Activated CD4-positive, alpha-beta memory T cell treated with anti-CD3 and anti-CD28 coated beads for 36 hours (primary cell): ENCODE results near the gene DPF3. TPM values are rescaled to one million over a fixed set of nuclear protein-coding genes. Genes with fewer than 3 reads are reported as not detected.

Experiments
- CTCF ChIA-PET: fragments of 350-600 bp; sonication (Branson Sonifier 250); formaldehyde crosslinking; loops from one replicate; lab custom pipeline; 2021; ENCODE audit warnings: antibody characterized with exemption, inconsistent platforms; lab: Charles Lee
- POLR2A ChIA-PET: fragments of 350-600 bp; sonication (Branson Sonifier 250); formaldehyde crosslinking; loops from one replicate; lab custom pipeline; 2021; ENCODE audit warnings: antibody characterized with exemption; lab: Charles Lee
- DNase-seq: peaks from one replicate; pipeline ENCODE4 v3.0.0-alpha.2; 2020
- H3K27ac Mint-ChIP-seq: one replicate; pipeline ENCODE4 v1.8.0; 2021; ENCODE audit warnings: mixed read lengths
- H3K27me3 Mint-ChIP-seq: one replicate; pipeline ENCODE4 v1.8.0; 2021; ENCODE audit warnings: mixed read lengths
- H3K36me3 Mint-ChIP-seq: one replicate; pipeline ENCODE4 v1.8.0; 2021; ENCODE audit warnings: mixed read lengths
- H3K4me1 Mint-ChIP-seq: one replicate; pipeline ENCODE4 v1.8.0; 2021; ENCODE audit warnings: low read depth, mixed read lengths
- H3K4me3 Mint-ChIP-seq: one replicate; pipeline ENCODE4 v1.8.0; 2021; ENCODE audit warnings: mild to moderate bottlenecking, mixed read lengths
- H3K9me3 Mint-ChIP-seq: one replicate; pipeline ENCODE4 v1.8.0; 2021; ENCODE audit warnings: mixed read lengths
- intact Hi-C: fragments of 100-400 bp; cut with micrococcal nuclease; formaldehyde crosslinking; loops from one replicate; pipeline ENCODE4 v1.15.1; 2023
- total RNA-seq, 2 experiments: library from RNA; stranded (reverse); gene quantifications; one replicate each; pipeline ENCODE4 v1.2.3, GENCODE V29; 2021

The DPF3 gene
- total RNA-seq, 2 experiments from 2014 or later = 0.24 to 0.39 TPM

DNA sequence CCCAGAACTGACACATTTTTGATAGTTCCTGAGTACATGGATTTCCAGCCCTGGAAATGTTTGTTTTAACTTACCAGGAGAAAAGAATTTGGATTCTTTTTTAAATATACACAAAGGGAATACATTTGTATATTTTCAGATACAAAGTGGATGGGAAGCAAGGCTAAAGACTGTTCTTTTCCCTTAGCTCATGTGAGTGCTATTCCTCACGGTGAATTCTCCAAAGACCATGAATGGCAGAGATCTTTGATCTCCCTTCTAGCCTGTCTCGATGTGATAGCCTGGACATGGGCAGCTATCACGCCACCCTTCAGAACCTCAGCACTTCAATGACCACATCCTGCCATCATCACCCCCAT is 91.3 kb downstream of the DPF3 start:
- H3K9me3 Mint-ChIP-seq = no peaks in the 10 kb centered on the region
- DNase-seq = no peak
- ChIA-PET CTCF (no interaction called here), POLR2A (no interaction called here)
- H3K4me1 Mint-ChIP-seq = peaks cover 8% of the 10 kb centered on the region
- no peaks in the 10 kb centered on the region for H3K36me3 Mint-ChIP-seq
- no peak overlapping the region for H3K4me3 Mint-ChIP-seq
- no peak overlapping the region for H3K27ac Mint-ChIP-seq
- intact Hi-C loops = no loop called here
- no peaks in the 10 kb centered on the region for H3K27me3 Mint-ChIP-seq

DNA sequence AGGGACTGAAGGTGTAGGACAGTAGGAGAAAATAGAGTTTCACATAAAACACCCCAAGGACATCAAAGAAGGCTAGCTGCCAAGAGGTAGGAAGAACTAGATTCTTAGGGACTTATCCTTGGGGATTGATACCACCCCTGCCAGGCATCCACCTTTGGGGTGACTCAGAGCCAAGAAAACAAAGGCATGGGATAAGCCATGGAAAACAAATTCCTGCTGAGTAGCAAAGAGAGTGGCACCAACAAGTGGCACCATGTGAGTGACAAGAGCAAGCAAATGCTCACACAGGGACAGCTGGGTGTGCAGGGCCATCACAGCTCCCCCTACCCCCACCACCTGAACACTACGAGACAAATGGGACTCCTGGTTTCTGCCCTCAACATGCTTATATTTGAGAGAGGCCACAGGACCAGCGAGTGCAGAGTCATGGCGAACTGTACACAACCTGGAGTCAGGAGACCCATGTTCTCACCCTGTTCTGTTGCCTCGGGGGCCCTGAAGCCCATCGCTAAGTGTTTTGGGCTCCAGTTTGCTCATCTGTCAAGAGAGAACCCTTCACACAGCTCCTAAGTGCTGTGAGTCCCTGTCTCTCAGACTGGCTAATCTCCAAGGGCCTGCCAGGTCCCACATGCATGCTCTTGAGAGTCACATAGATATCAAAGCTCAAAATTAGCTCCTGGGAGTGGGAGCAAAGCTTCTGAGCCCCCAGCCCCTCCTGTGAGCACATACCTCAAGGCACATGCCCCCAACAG is 91.9 kb downstream of the DPF3 start:
- H3K9me3 Mint-ChIP-seq = no peaks in the 10 kb centered on the region
- H3K4me3 Mint-ChIP-seq = no peak overlapping the region
- no peaks in the 10 kb centered on the region for H3K36me3 Mint-ChIP-seq
- ChIA-PET CTCF (no interaction called here), POLR2A (no interaction called here)
- no peak for DNase-seq
- intact Hi-C loops = no loop called here
- no peak overlapping the region for H3K27ac Mint-ChIP-seq
- H3K4me1 Mint-ChIP-seq = peaks cover 8% of the 10 kb centered on the region
- no peaks in the 10 kb centered on the region for H3K27me3 Mint-ChIP-seq

DNA sequence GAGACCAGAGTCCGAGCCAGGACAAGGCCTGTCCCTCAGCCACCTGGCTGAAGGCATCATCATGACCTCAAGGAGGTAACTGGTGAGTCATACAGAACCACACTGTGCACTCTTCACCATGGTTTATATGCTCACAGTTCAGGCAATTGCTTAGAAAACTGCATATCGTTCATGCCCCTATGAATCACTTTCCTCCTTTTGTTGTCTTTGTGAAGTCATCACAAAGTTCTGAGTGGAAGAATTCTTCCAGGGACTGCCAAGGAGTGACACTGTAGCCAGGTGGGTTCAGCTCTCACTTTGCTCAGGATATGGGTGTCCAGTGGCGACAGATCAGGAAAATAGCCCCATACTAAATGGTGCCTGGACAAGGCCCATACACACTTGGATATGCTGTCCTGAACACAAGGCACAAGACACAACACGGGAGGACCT is 92.5 kb downstream of the DPF3 start:
- peak; percentile 21 for DNase-seq
- Mint-ChIP-seq H3K36me3 (no peaks in the 10 kb centered on the region), H3K27ac (peak overlapping the region; percentile 55), H3K4me1 (peaks cover 8% of the 10 kb centered on the region), H3K27me3 (no peaks in the 10 kb centered on the region), H3K4me3 (no peak overlapping the region), H3K9me3 (no peaks in the 10 kb centered on the region)
- intact Hi-C loops = no loop called here
- ChIA-PET POLR2A (no interaction called here), CTCF (no interaction called here)

DNA sequence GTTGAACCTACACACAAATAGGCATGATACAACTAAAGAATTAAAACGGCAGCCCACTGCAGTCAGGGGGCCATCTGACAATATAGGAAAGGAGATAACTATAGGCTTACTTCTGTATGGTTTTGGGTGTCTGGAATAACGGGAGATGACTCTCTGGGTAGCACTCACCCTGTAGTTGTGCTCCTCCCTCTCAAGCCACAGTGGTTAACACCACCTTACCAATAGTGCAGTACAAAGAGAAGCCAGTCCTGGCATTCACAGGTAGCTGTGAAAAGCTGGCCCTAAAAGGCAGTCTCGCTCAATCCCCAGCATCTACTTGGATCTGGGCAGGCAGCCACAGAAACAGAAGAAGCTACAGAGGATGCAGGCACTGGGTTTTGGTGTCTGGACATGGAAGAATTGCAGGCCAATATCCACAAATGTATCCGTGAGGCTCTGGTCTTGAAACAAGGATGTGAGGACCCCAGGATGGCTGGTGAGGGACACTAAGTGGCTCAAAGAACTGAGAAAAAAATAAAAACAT is 93.0 kb downstream of the DPF3 start:
- ChIA-PET CTCF (no interaction called here), POLR2A (no interaction called here)
- no peaks in the 10 kb centered on the region for H3K27me3 Mint-ChIP-seq
- peaks cover 8% of the 10 kb centered on the region for H3K4me1 Mint-ChIP-seq
- DNase-seq = no peak
- H3K9me3 Mint-ChIP-seq = no peaks in the 10 kb centered on the region
- H3K4me3 Mint-ChIP-seq = no peak overlapping the region
- no peak overlapping the region for H3K27ac Mint-ChIP-seq
- intact Hi-C loops = no loop called here
- H3K36me3 Mint-ChIP-seq = no peaks in the 10 kb centered on the region

DNA sequence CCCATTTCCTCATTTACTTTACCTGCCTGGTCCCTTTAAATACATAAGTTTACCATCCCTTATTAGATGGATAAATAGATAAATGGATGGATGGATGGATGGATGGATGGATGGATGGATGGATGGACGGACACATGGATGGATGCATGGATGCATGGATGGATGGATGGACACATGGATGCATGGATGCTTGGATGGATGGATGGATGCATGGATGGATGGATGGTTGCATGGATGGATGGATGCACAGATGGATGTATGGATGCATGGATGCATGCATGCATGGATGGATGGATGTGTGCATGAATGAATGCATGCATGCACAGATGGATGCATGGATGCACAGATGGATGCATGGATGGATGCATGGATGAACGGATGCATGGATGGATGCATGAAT is 93.6 kb downstream of the DPF3 start:
- POLR2A ChIA-PET = no interaction called here
- no peaks in the 10 kb centered on the region for H3K27me3 Mint-ChIP-seq

DNA sequence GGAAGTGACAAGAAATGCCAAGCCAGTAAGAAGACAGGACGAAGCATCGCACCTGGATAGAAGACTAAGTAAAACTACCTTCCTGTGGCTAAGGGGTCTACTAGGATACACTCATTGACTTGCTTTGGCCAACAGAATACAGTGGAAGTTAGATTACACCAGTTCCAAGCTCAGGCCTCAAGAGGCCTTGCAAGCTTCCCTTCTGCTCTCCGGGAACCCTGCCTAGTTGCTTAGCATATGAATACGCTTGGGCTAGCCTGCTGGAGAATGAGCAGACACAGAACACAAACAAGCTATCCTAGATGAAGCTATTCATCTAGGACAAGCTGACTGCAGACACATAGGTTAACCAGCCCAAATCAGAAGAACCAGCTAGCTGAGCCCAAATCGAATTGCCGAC is 97.0 kb downstream of the DPF3 start:
- Mint-ChIP-seq H3K9me3 (no peaks in the 10 kb centered on the region), H3K27ac (no peak overlapping the region), H3K36me3 (no peaks in the 10 kb centered on the region), H3K4me3 (no peak overlapping the region), H3K4me1 (peaks cover 8% of the 10 kb centered on the region), H3K27me3 (peaks cover 2% of the 10 kb centered on the region)
- intact Hi-C loops = no loop called here
- DNase-seq = no peak
- POLR2A ChIA-PET = no interaction called here
- CTCF ChIA-PET = no interaction called here

More for the DNA sequence above, 93.6 kb downstream of the DPF3 start:
- intact Hi-C loops = no loop called here
- Mint-ChIP-seq H3K9me3 (no peaks in the 10 kb centered on the region), H3K27ac (no peak overlapping the region), H3K4me3 (no peak overlapping the region), H3K4me1 (peaks cover 8% of the 10 kb centered on the region), H3K36me3 (no peaks in the 10 kb centered on the region)
- CTCF ChIA-PET = no interaction called here
- no peak for DNase-seq

DNA sequence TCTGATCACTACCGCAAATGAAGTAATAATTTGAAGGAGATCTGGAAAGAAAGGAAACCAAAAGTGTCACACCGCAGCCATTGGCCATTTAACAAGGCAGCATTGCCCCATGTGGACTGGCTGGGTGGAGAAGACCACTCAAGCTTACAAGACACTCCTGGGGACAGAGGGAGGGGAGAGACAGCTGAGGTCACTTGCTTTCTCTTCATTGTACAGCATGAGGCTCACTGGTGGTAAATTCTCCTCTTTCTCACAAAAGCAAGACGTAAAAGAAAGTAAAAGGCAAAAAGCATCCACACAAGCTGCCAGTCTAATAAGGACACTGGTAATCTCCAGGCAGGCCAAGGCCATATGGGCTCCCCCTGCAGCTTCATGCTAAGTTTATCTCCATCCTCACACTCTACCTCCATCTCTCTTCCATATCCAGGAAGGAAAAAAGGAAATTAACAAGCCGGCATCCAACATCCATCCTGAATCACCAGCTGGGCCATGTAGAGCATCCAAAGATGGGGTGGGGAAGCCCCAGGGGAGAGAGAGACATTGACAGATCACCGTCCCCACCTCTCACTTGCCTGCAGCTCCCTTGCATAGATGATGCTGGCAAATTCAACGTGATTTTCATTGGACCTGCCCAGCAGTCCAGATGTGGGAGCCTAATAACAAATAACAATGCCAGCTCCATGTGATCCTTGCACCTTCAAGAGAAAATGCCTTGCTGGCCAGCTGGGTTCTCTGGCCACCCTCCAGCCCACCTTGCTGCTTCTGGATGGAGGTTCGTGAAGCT is 100.6 kb downstream of the DPF3 start:
- no peaks in the 10 kb centered on the region for H3K4me1 Mint-ChIP-seq
- DNase-seq = no peak
- H3K36me3 Mint-ChIP-seq = no peaks in the 10 kb centered on the region

DNA sequence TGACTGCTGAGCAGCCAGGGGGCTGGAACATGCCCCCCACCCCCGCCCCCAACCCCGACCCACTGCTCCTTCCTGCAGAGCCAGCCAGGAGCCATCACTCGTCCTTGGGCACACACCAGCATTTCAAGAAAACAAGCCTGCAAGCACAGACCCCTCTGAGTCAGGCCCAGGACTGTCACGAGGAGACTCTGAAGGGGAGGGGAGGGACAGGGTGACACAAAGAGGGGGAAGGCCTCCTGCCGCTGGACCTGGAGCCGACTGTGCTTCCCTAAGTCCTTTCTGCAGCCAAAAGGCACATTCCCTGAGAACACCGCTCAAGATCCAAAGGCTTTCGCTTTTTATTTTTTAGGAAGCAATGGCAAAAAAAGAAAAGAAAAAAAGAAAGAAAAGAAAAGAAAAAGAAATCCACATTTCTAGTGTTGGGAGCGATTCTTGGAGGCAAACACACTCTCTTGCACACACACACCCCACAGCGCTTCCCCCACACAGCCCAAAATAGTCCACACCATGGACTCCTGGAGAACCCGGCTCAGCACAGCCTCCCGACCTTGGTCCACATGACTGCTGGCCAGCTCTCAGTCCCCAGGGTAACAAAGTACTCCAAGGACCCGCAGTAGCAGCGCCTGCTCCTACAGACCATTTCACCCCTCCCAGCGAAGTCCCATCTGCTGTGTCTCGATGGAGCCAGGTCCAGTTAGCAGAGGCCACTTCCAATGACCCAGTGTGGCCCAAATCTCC is 101.7 kb downstream of the DPF3 start:
- ChIA-PET CTCF (no interaction called here), POLR2A (no interaction called here)
- Mint-ChIP-seq H3K27me3 (peaks cover 2% of the 10 kb centered on the region), H3K27ac (no peak overlapping the region), H3K4me3 (no peak overlapping the region), H3K36me3 (no peaks in the 10 kb centered on the region), H3K4me1 (no peaks in the 10 kb centered on the region), H3K9me3 (no peaks in the 10 kb centered on the region)
- intact Hi-C loops = no loop called here
- no peak for DNase-seq

More for the DNA sequence above, 100.6 kb downstream of the DPF3 start:
- CTCF ChIA-PET = interaction anchor here (1.2 kb wide), 1 partner anchor 279 kb away, joined by 3 read pairs; no protein-coding TSS in a partner anchor
- H3K4me3 Mint-ChIP-seq = no peak overlapping the region
- no peak overlapping the region for H3K27ac Mint-ChIP-seq
- peaks cover 2% of the 10 kb centered on the region for H3K27me3 Mint-ChIP-seq
- H3K9me3 Mint-ChIP-seq = no peaks in the 10 kb centered on the region
- POLR2A ChIA-PET = no interaction called here
- intact Hi-C loops = no loop called here

DNA sequence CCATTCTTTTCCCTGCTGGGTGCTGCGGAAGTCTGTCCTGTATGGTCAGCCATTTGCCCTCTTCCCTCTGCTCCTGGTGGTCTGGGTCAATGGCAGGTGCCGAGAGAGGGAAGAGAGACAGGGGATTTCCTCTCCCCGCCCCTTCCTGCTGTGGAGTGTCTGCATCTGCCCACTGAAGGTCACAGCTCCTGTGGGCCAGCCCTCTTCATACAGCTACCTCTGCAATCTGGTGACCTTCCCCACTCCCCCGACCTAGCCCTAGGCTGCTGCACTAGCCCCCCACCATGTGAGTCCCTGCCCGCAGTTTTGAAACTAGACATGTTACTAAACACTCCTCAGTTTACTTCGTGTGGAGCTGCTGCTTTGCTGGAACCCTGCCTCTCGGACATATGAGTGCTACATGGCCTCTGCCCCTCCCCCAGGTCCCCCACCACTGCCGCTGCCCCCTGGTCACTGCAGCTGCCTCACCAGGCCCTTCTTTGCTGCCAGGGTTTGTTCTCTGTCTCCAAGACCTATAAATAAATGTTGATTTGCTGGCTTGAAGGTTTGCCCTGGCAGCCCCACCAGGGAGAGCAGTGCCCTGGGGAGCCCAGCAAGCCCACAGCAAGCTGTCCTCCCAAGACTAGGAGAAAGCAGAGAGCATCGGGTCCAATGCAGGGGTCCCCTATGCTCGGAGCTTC is 102.9 kb downstream of the DPF3 start:
- intact Hi-C loops = no loop called here
- Mint-ChIP-seq H3K4me3 (no peak overlapping the region), H3K27ac (no peak overlapping the region), H3K27me3 (peaks cover 2% of the 10 kb centered on the region), H3K36me3 (no peaks in the 10 kb centered on the region), H3K4me1 (no peaks in the 10 kb centered on the region), H3K9me3 (no peaks in the 10 kb centered on the region)
- DNase-seq = no peak
- ChIA-PET CTCF (no interaction called here), POLR2A (no interaction called here)

DNA sequence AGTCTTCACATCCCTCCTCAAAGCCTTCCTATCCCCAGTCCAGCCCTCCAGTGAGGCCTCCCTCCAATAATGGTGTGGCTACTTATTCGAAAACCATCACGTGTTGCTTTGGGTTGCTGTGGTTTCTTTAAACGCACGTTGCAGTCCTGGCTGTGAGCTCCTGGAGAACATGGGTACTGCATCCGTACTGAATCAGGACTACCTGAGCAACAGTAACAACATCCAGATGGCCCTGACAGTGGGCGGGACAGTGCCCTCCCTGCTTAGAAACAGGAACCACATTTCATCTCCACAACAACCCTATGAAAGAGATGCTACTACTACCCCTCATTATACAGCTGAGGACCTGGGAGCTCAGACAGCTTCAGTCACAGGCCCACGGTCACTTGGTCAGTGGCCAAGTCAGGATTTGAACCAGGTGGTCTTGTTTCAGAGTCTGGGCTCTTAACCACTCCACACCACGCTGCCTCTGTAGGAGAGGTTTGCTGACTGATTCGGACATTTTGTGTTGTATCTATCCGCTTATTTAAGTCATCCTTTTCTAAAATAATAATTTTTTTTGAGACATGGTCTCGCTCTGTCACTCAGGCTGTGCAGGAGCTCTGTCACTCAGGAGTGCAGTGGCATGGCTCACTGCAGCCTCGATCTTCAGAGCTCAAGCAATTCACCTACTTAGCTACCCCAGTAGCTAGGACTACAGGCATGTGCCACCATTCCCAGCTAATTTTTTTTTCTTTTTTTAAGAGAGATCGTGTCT is 104.8 kb downstream of the DPF3 start:
- DNase-seq = no peak
- peaks cover 2% of the 10 kb centered on the region for H3K27me3 Mint-ChIP-seq
- H3K9me3 Mint-ChIP-seq = no peaks in the 10 kb centered on the region
- no peak overlapping the region for H3K27ac Mint-ChIP-seq
- H3K4me1 Mint-ChIP-seq = no peaks in the 10 kb centered on the region
- ChIA-PET POLR2A (no interaction called here), CTCF (no interaction called here)
- H3K36me3 Mint-ChIP-seq = no peaks in the 10 kb centered on the region
- intact Hi-C loops = no loop called here
- H3K4me3 Mint-ChIP-seq = no peak overlapping the region

DNA sequence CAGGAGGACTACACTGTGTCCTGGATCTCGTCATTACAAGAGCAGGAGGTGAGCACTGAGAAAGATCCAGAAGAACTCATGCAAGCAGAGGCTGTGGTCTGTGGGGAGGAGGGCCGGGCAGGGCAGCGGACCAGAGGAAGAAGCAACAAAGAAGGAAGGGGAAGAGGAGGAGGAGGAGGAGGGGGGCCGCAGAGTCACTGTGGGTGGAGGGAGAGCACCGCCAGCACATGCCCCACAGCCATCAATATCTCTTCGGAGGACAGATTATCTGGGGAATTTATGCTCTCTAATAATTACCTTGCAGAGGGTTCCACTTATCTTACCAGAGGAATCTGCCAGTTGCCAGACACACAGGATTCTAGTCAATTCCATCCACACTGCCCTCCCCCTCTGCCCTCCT is 105.6 kb downstream of the DPF3 start:
- Mint-ChIP-seq H3K4me1 (no peaks in the 10 kb centered on the region), H3K27ac (no peak overlapping the region), H3K27me3 (no peaks in the 10 kb centered on the region), H3K36me3 (no peaks in the 10 kb centered on the region), H3K4me3 (no peak overlapping the region), H3K9me3 (no peaks in the 10 kb centered on the region)
- intact Hi-C loops = no loop called here
- DNase-seq = no peak
- ChIA-PET POLR2A (no interaction called here), CTCF (no interaction called here)
